ENCODE results near the gene SEM1.

The SEM1 gene

DNA sequence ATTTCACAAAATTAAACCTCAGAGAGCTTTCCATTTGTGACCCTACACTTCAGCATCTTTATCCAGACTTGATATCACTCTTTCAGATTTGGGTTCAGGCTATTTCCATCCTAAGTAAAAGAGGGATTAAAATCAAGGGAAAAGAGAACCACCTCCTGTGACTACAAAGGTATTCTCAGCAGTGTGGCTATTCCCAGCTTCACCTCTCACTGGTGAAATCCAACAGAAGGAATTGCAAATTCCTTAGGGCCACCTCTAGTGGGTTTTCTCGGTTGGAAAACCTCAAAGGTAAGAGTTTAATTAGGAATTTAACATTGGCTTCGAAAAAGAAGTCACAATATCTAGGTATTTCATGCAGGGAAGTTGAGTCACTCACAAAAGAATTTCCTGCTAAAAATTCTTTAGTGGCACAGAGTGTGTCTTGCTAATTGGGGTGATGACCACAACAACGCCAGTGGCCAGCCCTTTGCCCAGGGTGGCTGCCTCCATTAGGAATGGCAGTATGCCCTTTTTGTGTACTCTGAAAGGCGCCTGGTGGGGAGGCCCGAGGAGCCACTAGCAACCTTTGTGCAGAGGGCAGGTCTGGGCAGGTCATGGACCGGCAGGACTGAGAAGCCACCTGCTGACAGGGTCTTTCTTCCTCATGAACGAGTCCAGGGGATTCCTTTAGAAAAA, 52.2 kb downstream of the SEM1 start:
- TF ChIP-seq, protein P1, sequence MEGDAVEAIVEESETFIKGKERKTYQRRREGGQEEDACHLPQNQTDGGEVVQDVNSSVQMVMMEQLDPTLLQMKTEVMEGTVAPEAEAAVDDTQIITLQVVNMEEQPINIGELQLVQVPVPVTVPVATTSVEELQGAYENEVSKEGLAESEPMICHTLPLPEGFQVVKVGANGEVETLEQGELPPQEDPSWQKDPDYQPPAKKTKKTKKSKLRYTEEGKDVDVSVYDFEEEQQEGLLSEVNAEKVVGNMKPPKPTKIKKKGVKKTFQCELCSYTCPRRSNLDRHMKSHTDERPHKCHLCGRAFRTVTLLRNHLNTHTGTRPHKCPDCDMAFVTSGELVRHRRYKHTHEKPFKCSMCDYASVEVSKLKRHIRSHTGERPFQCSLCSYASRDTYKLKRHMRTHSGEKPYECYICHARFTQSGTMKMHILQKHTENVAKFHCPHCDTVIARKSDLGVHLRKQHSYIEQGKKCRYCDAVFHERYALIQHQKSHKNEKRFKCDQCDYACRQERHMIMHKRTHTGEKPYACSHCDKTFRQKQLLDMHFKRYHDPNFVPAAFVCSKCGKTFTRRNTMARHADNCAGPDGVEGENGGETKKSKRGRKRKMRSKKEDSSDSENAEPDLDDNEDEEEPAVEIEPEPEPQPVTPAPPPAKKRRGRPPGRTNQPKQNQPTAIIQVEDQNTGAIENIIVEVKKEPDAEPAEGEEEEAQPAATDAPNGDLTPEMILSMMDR (IDR thresholded peaks at IDR 0.05; ENCODE audit: low read depth, low read length, missing control alignments): no peak
- no peak overlapping the region for H3K4me3 ChIP-seq (ENCODE audit: low read depth, low read length)
- DNase-seq (ENCODE audit: low read depth): no peak

DNA sequence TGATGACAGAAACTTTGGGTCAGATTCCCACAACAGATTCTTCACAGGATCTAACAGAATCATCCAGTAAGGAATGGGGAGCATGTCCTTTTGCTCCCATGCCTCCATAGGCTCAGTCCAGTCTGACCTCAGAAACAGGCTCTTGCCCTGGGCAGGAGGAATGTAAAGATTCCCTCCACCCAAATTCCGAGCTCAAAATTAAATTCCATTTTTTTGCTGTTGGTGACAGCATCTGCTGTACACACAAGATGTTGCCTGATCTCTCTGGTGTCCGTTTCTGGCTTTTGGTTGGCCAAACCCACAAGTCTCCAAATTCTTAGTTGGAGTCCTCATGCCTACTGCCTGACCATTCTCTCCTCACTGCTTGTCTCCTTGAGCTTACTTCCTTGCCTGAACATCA, 53.7 kb downstream of the SEM1 start:
- in situ Hi-C loops (cut with HindIII; ENCODE audit: low sequenced_read_pairs): no loop called here
- TF ChIP-seq, protein P1 (IDR thresholded peaks at IDR 0.05; ENCODE audit: low read depth, low read length, missing control alignments): no peak
- DNase-seq (ENCODE audit: low read depth): no peak
- H3K4me3 ChIP-seq (ENCODE audit: low read depth, low read length): no peak overlapping the region

More for the DNA sequence above, 52.2 kb downstream of the SEM1 start:
- in situ Hi-C loops (cut with HindIII; ENCODE audit: low sequenced_read_pairs): no loop called here

DNA sequence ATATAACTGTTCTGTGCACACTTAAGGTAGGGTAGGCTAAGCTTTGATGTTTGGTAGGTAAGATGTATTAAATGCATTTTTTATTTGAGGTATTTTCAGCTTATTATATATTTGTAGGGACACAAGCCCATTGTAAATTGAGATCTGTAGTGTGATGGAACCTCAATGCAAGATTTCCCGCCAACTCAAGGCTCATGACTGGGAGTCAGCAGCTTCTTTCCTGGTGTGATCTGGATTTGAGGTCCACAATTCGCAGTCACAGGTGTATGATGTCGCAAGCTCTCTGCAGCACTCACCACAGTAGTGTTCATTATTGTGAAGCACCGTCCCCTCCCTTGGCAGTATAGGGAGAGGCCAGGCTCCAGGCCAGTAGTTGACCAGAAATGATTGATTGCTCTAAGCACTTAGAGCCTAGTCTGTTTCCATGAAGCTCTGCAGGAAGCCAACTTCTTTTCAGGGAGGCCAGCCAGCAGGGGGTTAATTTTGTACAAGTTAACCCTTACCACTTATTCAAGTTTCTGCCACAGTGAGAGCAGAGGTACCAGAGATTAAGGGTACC, 54.9 kb downstream of the SEM1 start:
- H3K4me3 ChIP-seq (ENCODE audit: low read depth, low read length): no peak overlapping the region
- in situ Hi-C loops (cut with HindIII; ENCODE audit: low sequenced_read_pairs): no loop called here
- no peak for DNase-seq (ENCODE audit: low read depth)
- TF ChIP-seq, protein P1 (IDR thresholded peaks at IDR 0.05; ENCODE audit: low read depth, low read length, missing control alignments): no peak

DNA sequence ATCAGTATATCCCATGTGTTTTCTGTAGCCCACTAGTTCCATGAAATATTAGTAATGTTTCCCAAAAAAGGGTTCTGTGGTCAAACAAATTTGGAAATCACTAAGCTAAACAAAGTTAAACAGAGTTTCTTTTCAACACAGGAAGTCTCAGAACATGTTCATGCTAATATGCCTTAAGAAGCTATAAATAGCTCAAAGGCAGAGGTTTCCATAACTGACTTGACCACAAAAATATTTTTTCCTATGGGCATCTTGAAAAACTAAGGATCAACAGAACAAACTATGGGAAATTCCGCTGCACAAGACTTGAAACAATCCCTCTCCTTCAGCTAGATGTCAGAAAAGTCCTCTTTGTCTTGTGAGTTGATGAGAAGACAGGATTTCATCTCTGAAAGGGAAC, 59.7 kb downstream of the SEM1 start:
- DNase-seq (ENCODE audit: low read depth): no peak
- H3K4me3 ChIP-seq (ENCODE audit: low read depth, low read length): no peak overlapping the region
- TF ChIP-seq, protein P1 (IDR thresholded peaks at IDR 0.05; ENCODE audit: low read depth, low read length, missing control alignments): no peak
- in situ Hi-C loops (cut with HindIII; ENCODE audit: low sequenced_read_pairs): no loop called here

DNA sequence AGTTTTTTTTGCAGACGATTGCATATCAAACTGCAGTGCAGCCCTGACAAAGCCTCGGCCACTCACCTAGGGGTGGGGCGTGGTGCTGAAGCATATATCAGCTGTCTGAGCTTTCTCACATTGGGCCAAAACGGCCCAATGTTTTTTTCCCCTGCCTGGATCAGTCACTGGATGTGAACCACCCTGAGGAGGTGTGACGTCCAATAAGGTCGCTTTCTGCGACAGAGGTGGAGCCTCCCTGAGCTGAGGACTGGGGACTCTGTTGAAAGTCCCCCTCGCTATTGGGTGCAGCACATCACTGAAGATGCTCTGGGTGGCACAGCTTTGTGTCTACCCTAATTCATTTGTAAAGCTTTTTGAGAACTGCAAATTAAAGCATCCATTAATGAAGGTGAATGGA, 60.9 kb downstream of the SEM1 start:
- no peak for DNase-seq (ENCODE audit: low read depth)
- TF ChIP-seq, protein P1 (IDR thresholded peaks at IDR 0.05; ENCODE audit: low read depth, low read length, missing control alignments): no peak
- in situ Hi-C loops (cut with HindIII; ENCODE audit: low sequenced_read_pairs): no loop called here
- no peak overlapping the region for H3K4me3 ChIP-seq (ENCODE audit: low read depth, low read length)

DNA sequence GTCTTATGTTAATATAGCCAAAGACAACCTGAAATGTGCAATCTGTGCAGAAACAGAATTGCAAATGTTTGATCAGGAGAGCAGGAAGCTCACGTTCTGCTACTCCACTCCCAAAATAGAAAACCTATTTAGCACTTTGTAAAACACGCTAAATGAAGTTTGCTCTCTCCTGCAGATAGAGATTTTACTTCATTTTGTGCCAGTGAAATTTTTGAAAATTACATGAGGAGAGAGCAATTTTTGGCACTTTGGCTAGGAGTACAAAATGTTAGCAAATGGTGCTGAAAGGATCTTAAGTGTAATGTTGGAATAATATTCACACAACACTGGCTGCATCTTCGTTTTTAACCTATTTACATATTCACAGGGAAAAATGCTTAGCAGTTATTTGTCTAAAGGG, 61.9 kb downstream of the SEM1 start:
- in situ Hi-C loops (cut with HindIII; ENCODE audit: low sequenced_read_pairs): no loop called here
- TF ChIP-seq, protein P1 (IDR thresholded peaks at IDR 0.05; ENCODE audit: low read depth, low read length, missing control alignments): no peak
- no peak for DNase-seq (ENCODE audit: low read depth)
- H3K4me3 ChIP-seq (ENCODE audit: low read depth, low read length): no peak overlapping the region
